ENCODE data around the gene GRK5. TPM values are rescaled to one million over a fixed set of nuclear protein-coding genes. Genes with fewer than 3 reads are reported as not detected.

GRK5 gene
- polyA plus RNA-seq, 1 experiment, result 20.8 TPM

DNA sequence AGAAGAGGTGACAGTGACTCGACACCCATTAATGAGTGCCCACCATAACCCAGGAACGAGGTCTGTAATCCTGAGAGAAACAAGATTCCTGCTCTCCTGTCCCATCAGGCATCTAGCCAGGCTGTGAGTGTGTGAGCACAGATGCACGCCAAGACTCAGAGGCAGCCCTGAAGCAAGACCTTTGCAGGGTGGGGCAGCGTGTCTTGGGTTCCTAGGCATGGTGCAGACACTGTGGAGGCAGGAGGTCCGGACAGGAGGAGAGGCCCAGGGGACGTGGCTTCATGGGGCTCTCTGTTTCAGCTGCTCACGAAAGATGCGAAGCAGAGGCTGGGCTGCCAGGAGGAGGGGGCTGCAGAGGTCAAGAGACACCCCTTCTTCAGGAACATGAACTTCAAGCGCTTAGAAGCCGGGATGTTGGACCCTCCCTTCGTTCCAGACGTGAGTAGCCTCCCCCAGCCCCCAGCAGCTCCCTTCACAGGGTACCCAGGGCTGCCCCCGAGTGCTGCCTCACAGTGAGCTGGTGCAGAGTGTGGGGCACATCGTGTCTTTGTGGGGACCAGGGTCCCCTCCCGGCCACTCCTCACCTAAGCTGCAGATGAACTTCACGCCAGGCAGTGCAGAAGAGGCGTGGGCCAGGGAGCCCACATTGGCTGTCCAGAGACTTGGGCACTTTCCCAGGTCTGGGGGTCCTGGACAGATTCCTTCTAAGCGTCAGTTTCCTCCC lies 240.6 kb downstream of the GRK5 start:
- Histone ChIP-seq H3K27me3 (ENCODE audit: control insufficient read depth, insufficient read depth, low read length) (no peaks in the 10 kb centered on the region), H3K4me3 (ENCODE audit: low read depth, low read length) (no peak overlapping the region), H3K36me3 (ENCODE audit: control insufficient read depth, insufficient read depth, low read length) (peaks cover 20% of the 10 kb centered on the region)
- DNase-seq (ENCODE audit: low read depth), result no peak
- CTCF ChIA-PET, result interaction anchor here (0.6 to 9.1 kb wide), 3 partner anchors 34 to 247 kb away, joined by 4 to 143 read pairs (median 4); no protein-coding TSS in a partner anchor
- POLR2A ChIA-PET, result no interaction called here
- TF ChIP-seq, protein P1, sequence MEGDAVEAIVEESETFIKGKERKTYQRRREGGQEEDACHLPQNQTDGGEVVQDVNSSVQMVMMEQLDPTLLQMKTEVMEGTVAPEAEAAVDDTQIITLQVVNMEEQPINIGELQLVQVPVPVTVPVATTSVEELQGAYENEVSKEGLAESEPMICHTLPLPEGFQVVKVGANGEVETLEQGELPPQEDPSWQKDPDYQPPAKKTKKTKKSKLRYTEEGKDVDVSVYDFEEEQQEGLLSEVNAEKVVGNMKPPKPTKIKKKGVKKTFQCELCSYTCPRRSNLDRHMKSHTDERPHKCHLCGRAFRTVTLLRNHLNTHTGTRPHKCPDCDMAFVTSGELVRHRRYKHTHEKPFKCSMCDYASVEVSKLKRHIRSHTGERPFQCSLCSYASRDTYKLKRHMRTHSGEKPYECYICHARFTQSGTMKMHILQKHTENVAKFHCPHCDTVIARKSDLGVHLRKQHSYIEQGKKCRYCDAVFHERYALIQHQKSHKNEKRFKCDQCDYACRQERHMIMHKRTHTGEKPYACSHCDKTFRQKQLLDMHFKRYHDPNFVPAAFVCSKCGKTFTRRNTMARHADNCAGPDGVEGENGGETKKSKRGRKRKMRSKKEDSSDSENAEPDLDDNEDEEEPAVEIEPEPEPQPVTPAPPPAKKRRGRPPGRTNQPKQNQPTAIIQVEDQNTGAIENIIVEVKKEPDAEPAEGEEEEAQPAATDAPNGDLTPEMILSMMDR (IDR thresholded peaks at IDR 0.05; ENCODE audit: insufficient read depth, low read depth, low read length), result no peak

DNA sequence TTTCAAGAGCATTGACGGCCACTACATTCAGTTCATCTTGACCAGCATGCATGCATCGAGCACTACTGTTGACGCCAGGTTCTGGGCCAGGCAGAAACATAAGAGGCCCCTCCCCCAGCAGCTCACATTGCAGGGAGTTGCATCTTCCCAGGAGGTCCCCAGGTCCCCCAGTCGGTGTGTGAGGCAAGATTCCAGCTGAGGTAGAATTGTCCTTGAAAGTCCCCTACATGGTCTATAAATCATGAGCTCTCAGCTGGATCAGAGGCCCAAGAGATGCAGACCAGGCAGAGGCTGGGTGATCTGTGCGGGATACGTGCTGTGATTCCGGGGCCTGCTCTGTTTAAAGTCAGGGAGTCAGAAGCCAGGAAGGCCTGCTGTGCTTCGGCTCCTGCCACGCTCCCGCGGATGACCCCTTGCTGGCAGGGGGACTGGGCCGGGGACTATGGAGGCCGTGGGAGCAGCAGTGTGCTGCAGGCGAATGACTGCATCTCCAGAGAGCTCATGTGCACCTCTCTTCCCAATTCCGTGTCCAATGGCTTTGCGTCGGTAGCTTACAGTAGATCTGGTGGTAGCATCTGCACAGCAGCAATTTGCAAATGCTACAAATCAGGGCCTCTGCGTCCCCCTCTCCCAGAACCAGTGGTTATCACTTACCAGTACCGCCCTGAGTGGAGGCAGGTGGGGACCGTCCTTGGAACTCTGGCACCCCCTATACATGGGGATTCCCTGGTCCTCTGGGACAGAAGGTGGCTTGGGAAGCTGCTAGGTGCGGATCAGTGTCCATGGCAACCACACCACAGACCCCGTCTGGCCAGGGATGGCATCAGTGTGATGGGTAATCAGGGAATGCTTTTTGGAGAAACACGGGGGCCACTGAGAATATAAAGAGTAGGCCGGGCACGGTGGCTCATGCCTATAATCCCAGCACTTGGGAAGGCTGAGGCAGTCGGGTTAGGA lies 241.5 kb downstream of the GRK5 start:
- peaks cover 19% of the 10 kb centered on the region for H3K36me3 ChIP-seq (ENCODE audit: control insufficient read depth, insufficient read depth, low read length)
- H3K27me3 ChIP-seq (ENCODE audit: control insufficient read depth, insufficient read depth, low read length), result no peaks in the 10 kb centered on the region
- no peak for DNase-seq (ENCODE audit: low read depth)
- no peak overlapping the region for H3K4me3 ChIP-seq (ENCODE audit: low read depth, low read length)
- ChIA-PET CTCF (interaction anchor here (0.6 to 9.1 kb wide), 5 partner anchors 17 to 248 kb away, joined by 3 to 143 read pairs (median 4); no protein-coding TSS in a partner anchor), POLR2A (interaction anchor here (0.5 kb wide), 1 partner anchor 158 kb away, joined by 6 read pairs; no protein-coding TSS in a partner anchor)
- TF ChIP-seq, protein P1 (IDR thresholded peaks at IDR 0.05; ENCODE audit: insufficient read depth, low read depth, low read length), result no peak

DNA sequence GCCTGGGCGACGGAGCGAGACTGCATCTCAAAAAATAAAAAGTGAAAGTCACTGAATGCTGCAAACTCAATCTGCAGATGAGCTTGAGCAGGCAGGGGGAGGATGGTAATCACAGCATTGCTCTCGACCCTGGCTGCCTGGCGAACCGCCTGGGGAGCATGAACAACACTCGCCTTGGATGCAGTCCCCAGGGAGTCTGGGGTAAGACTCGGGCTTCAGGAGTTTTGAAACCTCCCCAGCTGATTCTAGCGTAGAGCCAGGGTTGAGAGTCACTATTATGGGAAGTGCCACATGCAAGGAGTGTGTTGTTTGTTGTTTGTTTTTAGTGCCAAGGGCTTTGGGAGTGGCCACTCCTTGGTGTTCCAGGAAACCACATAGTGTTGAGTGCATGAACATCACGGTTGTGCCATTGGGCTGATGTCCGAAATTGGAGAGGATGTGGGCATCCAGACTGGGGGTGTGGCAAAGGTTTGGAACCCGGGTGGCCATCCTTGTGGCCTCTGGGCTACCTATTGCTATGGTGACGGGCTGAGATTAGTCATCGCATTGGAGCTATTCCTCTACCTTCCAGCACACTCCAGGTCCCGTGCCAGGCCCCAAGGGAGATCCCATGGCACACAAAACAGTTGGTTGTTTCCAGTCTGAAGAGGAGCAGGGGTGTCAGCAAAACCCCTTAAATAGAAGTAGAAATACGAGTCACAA lies 242.5 kb downstream of the GRK5 start:
- Histone ChIP-seq H3K27me3 (ENCODE audit: control insufficient read depth, insufficient read depth, low read length) (no peaks in the 10 kb centered on the region), H3K4me3 (ENCODE audit: low read depth, low read length) (no peak overlapping the region), H3K36me3 (ENCODE audit: control insufficient read depth, insufficient read depth, low read length) (peaks cover 20% of the 10 kb centered on the region)
- CTCF ChIA-PET, result interaction anchor here (1.1 to 9.1 kb wide), 6 partner anchors 16 to 249 kb away, joined by 3 to 143 read pairs (median 3); no protein-coding TSS in a partner anchor
- TF ChIP-seq, protein P1 (IDR thresholded peaks at IDR 0.05; ENCODE audit: insufficient read depth, low read depth, low read length), result no peak
- no peak for DNase-seq (ENCODE audit: low read depth)
- POLR2A ChIA-PET, result interaction anchor here (0.6 kb wide), 1 partner anchor 240 kb away, joined by 4 read pairs; no protein-coding TSS in a partner anchor

DNA sequence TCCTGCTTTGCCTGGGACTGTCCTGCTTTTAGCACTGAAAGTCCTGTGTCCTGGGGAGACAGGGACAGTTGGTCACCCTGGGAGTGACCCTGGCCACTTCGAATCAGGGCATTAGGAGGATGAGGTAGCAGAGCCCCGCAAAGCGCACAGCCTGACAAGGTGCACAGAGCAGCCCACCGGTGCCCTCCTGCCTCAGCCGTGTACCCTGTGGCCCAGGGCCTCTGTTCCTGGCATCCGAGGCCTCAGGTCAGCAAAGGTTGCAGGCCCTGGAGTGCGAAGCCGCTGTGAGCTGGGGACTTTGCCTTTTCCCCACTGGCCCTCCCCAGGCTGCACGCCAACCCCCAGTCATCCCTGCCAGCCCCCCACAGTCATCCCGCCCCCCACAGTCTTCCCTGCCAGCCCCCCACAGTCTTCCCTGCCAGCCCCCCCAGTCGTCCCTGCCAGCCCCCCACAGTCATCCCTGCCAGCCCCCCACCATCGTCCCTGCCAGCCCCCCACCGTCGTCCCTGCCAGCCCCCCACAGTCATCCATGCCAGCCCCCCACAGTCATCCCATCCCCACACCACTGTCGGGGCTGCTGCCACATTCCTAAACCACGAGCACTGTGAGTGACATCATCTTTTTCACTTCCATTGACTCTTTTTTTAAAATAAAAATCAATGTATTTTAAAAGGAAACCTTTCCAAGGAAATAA lies 243.4 kb downstream of the GRK5 start:
- ChIA-PET POLR2A (no interaction called here), CTCF (interaction anchor here (1.1 to 1.9 kb wide), 3 partner anchors 32 to 252 kb away, joined by 3 to 13 read pairs (median 3); no protein-coding TSS in a partner anchor)
- Histone ChIP-seq H3K4me3 (ENCODE audit: low read depth, low read length) (no peak overlapping the region), H3K36me3 (ENCODE audit: control insufficient read depth, insufficient read depth, low read length) (peaks cover 20% of the 10 kb centered on the region), H3K27me3 (ENCODE audit: control insufficient read depth, insufficient read depth, low read length) (no peaks in the 10 kb centered on the region)
- DNase-seq (ENCODE audit: low read depth), result no peak
- TF ChIP-seq, protein P1 (IDR thresholded peaks at IDR 0.05; ENCODE audit: insufficient read depth, low read depth, low read length), result no peak

Data from BJ (cell line).